ENCODE measurements around the gene IQGAP2.

The IQGAP2 gene

DNA sequence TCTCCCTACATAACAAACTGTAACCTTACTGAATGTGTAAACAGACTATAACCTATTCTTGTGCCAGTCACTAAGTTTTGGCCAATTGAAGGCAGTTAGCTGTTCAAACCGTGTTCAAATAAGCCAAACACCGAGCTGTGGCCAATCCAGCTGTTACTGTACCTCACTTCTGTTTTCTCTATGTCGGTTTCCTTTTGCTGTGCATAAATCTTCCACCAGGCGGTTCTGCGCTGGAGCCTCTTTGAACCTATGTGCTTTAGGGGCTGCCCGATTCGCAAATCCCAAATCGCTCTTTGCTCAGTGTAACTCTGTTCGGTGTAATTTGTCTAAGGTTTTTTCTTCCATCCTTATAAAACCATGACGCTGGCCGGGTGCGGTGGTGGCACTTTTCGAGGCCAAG lies 344.6 kb downstream of the IQGAP2 start:
- DNase-seq (ENCODE audit: low read depth), result no peak

DNA sequence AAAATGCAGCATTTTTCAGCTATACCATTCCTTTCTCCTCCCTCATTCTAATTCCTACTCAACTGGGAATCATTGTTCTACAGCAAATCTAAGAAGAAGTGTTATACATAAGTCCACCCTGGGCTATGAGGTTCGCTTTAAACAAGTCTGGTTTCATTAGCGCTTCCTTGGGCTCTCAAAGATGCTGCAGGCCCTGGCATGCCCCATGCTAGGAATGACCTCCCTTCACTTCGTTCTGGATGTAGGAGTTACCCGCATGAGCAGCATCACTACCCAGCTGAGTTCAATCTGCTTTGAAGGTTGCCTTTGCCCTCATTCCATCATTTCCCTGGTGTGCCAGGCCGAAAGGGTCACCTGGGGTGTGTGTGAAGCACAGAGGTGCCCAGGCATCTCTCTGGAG lies 348.2 kb downstream of the IQGAP2 start:
- no peak for DNase-seq (ENCODE audit: low read depth)

DNA sequence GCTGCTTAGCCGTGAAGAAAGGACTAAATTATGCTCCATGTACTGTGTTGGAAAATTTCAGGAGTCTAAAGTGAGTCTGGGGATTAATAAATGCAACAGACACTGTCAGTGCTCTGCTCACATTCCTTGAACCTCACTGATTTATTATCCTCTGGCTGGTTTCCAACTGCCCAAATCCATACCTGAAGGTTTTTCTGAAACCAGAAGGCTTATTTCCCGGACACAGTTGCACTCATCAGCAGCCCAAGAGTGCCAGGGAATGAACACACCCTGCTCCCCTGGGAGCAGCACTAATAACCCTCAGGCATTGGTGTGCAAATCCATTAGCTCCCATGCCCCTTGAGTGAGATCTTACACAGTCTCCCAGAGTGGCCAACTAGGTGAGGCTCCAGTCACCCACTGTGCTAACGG lies 351.6 kb downstream of the IQGAP2 start:
- DNase-seq (ENCODE audit: low read depth), result no peak

DNA sequence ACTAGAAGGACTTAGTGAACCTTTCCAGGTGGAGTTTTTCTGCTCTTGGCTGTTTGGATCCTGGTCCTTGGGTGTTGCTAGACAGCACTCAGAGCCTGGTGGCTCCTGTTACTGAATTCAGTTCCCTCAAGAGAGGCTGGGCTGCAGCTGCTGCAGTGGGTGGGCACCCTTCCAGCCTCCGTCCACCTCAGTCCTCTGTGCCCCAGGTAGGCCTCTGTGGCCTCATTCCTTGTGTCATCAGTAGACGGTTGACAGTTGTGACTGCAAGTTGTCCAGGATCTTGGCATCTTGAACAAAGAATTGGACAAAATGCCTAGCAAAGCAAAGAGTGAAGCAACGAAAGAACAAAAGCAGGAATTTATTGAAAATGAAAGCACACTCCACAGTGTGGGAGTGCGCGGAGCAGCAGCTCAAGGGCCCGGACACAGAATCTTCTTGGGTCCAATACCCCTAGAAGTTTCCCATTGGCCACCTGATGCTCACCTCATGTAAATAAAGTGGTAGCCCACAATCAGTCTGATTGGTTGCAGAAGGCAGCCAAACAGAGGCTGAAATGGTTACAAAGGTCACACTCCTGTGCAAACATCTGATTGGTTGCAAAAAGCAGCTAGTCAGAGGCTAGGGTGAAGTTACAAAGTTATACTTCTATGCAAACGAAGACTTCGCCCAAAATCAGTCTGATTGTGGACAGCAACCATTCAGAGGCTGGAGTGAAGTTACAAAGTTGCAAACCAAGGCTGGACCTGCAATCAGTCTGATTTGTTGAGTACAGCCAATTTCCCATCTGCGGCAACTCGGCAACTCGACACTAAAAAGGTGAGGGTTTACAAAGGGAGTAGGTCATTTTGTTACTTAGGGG lies 352.9 kb downstream of the IQGAP2 start:
- no peak for DNase-seq (ENCODE audit: low read depth)

DNA sequence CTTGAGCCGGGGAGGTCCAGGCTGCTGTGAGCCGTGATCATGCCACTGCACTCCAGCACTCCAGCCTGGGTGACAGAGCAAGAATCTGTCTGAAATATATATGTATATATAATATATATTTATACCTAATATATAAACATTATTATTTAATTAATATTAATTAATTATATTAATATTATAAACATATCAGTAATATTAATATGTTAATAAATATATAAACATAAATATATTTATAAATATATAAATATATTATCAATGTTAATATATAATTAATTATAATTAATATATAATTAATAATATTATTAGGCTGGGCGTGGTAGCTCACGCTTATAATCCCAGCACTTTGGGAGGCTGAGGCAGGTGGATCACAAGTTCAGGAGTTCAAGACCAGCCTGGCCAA lies 354.0 kb downstream of the IQGAP2 start:
- DNase-seq (ENCODE audit: low read depth), result no peak

Measured in HS-5 (cell line).